ENCODE results near the gene OAS2.

Gene OAS2, protein sequence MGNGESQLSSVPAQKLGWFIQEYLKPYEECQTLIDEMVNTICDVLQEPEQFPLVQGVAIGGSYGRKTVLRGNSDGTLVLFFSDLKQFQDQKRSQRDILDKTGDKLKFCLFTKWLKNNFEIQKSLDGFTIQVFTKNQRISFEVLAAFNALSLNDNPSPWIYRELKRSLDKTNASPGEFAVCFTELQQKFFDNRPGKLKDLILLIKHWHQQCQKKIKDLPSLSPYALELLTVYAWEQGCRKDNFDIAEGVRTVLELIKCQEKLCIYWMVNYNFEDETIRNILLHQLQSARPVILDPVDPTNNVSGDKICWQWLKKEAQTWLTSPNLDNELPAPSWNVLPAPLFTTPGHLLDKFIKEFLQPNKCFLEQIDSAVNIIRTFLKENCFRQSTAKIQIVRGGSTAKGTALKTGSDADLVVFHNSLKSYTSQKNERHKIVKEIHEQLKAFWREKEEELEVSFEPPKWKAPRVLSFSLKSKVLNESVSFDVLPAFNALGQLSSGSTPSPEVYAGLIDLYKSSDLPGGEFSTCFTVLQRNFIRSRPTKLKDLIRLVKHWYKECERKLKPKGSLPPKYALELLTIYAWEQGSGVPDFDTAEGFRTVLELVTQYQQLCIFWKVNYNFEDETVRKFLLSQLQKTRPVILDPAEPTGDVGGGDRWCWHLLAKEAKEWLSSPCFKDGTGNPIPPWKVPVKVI

GRCh38 chr12:112978163-112979040, at the start of gene OAS2:
TSS of gene OAS2 (plus strand) at chr12:112978519. CDS start at chr12:112978609, 90 bp downstream.
- peak; percentile 84 for DNase-seq (ENCODE audit: low spot score)

GRCh38 chr12:112928978-112929377, 49.3 kb upstream of the OAS2 start:
- no peak for DNase-seq (ENCODE audit: low spot score)

GRCh38 chr12:112929715-112930114, 48.6 kb upstream of the OAS2 start:
- DNase-seq (ENCODE audit: low spot score): no peak

DNA sequence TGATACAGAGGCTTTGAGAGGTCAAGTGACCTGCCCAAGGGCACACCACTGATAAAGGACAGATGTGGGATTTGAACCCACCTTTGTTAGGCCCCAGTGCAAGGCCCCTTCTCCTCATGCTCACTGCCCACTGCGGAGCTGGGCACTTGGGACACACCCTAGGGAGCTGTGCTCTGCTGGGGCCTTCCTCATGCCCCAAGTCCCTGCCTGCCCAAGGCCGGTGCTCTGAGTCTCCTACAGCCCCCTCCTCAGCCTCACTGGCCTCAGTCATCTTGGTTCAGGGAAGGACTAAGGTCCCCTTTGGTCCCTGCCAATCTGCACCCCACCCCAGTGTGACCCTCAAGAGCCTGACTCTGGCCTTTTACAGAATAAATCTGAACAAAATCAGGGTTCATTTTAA, 48.0 kb upstream of the OAS2 start:
- no peak for DNase-seq (ENCODE audit: low spot score)

- DNase-seq (ENCODE audit: low spot score): no peak
Measured at GRCh38 chr12:112932485-112933128, 45.7 kb upstream of the OAS2 start.

DNA sequence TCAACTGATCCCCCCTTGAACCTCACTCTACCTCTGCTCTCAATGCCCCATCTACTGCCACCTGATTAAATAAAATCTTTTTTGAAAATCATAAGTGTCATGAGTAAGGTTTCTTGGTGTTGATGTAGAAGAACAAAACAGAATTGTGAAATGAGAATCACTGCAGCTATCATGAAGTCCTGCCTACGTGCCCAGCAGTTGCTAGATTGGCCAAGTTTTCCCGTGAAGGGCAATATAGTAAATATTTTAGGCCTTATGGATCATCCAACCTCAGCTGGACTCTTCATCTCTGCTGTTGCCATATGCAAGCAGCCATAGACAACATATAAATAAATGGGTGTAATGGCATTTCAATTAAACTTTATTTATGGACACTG, 45.2 kb upstream of the OAS2 start:
- DNase-seq (ENCODE audit: low spot score): no peak

DNA sequence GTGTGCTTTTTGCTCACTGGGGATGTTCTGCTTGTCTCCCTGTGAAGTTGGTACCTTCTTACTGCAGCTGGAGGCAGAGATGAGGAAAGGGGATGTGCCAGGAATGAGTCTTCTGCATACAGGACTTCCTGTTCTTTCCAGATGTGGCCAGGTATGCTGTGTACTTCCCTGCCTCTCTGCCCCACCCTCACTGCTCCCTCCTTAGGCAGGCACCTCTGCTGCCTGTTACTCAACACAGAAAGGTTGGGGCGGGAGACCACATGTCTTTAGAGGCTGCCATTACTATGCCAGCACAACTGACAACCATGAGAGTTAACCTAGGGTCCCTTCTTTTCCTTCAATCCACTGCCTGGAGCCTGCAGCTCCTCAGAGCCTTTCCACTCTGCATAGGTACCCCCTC, 42.1 kb upstream of the OAS2 start:
- no peak for DNase-seq (ENCODE audit: low spot score)

- no peak for DNase-seq (ENCODE audit: low spot score)
Measured at GRCh38 chr12:112936927-112937326, 41.4 kb upstream of the OAS2 start.

DNA sequence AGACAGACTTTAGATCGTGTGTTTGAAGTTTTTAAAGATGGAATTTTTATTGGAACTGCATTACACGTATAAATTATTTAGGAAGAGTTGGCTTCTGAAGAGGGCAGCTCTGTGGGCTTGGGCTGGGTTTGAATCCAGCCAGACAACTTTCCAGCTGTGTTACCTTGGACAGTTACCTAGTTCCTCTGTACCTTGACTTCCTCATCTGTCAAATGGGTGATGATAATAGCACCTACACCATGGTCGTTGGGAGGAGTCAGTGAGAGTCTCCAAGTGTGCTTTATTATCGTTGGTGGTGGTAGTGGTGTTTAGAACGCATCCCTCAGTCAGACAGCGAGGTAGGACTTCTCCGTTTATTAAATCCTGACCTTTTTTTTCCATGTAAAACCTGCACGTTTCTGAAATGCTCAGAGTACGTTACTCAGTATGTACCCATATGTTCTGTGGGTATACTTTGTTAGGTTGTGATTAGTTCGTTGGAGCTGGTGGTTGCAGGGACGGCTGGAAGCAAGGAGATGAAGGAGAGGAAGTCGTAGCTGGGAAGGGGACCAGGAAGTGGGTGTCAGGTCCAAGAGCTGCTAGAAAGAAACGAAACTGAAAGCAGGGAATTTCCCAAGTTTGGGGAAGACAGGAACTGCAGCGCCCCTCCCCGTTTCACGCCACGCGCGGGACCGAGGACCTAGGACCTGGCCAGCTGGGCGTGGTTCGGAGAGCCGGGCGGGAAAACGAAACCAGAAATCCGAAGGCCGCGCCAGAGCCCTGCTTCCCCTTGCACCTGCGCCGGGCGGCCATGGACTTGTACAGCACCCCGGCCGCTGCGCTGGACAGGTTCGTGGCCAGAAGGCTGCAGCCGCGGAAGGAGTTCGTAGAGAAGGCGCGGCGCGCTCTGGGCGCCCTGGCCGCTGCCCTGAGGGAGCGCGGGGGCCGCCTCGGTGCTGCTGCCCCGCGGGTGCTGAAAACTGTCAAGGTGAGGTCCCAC, 40.3 kb upstream of the OAS2 start, which contains the start of gene OAS3:
OAS3 (plus strand) TSS at position 734 of the 979 bp plus-strand sequence; CDS start at position 791, 57 bp downstream.
- peak; percentile 85 for DNase-seq (ENCODE audit: low spot score)

- no peak for DNase-seq (ENCODE audit: low spot score)
Measured at GRCh38 chr12:112938751-112939150, 39.6 kb upstream of the OAS2 start.

DNA sequence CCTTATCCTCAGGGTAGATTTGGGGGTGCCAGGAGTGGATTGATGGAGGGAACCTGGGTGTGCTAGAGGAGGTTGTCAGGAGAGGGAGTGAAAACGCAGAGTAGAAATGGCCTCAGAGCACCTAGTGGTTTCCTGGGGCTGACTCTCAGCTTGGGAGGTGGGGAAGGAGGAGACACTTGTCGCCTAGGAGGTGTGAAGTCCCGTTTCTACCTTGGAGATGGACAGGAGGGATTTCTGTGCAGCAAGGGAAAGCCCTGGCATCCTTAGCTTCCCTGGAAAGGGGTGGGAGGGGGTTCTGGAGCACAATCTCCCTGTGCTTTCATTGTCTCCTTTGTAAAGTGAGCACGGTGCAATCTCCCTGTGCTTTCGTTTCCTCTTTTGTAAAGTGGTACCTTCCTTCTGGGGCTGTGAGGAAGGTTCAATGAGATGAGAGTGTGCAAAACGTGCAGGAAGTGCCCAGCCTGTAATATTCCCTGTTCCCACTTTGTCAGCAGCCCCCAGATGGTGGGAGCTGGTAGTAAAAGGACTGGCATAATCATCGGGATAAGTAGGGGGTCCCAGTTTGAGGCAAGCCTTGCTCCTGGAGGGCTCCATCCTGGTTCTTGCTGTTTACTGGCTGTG, 38.4 kb upstream of the OAS2 start:
- no peak for DNase-seq (ENCODE audit: low spot score)

DNA sequence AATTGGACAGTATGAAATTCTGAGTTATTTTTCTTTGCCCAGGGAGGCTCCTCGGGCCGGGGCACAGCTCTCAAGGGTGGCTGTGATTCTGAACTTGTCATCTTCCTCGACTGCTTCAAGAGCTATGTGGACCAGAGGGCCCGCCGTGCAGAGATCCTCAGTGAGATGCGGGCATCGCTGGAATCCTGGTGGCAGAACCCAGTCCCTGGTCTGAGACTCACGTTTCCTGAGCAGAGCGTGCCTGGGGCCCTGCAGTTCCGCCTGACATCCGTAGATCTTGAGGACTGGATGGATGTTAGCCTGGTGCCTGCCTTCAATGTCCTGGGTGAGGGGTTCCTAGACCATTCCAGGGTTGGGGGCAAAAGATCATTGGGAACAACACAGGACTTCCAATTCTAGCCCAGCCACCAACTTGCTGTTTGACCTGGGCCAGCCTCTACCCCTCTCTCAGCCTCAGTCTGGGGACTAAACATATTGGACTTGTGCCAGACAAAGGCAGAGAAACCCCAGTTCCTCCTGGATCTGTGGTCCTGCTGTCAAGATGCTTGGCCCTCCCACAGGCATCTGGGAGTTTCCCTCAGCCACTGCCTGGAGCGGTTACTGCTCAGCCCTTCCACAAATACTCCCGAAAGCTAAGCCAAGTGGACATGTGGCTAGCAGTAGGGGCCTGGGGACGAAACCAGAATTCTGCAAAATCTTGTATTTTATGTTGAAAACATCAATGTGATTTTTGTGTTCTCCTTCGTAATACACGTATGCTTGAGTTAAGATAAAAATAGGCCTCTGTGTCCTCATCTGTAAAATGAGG, 36.6 kb upstream of the OAS2 start:
- no peak for DNase-seq (ENCODE audit: low spot score)

GRCh38 chr12:112942572-112942971, 35.7 kb upstream of the OAS2 start:
- no peak for DNase-seq (ENCODE audit: low spot score)

- peak; percentile 34 for DNase-seq (ENCODE audit: low spot score)
Measured at GRCh38 chr12:112944024-112944690, 34.2 kb upstream of the OAS2 start.

- DNase-seq (ENCODE audit: low spot score): no peak
Measured at GRCh38 chr12:112945515-112945914, 32.8 kb upstream of the OAS2 start.

DNA sequence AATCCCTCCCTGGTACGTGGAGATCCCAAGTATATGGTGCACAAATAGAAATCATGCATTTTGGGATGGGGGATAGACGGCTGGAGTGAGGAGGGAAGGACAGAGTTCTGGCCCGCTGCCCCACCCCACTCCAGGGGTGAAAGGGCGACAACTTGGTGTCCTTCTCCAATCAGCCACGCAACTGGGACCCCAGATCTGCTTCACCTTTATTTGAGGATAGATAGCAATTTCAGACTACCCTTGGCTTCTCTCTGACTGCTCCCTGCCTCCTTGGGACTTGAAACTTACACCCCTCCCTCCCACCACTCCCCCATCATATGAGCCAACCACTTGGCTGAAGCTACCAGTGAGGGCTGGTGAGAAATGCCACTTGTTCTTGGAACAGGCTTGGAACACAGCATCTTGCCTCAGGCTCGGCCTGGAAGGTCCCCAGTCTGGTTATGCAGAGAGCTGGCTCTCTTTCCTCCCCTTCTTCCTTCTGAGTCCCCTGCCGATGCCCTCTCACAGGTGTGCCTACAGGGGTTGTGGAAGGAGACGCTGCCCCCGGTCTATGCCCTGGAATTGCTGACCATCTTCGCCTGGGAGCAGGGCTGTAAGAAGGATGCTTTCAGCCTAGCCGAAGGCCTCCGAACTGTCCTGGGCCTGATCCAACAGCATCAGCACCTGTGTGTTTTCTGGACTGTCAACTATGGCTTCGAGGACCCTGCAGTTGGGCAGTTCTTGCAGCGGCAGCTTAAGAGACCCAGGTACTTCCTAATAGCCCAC, 31.9 kb upstream of the OAS2 start:
- no peak for DNase-seq (ENCODE audit: low spot score)

DNA sequence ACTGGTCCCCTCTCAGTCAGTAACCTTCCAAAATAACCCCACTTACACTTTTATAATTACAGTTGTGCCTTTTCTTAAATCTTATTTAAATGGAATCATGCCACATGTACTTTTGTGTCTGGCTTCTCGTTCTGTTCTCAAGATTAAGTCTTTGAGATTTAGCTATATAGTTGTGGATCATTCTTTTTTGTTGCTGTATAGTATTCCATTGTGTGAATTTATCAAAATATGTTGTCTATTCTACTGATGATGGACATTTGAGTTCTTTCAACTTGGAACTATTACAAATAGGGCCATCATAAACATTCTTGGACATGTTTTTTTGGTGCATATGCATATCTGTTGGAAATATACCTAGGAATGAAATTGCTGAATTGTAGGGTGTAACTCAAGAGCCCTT, 31.0 kb upstream of the OAS2 start:
- no peak for DNase-seq (ENCODE audit: low spot score)

DNA sequence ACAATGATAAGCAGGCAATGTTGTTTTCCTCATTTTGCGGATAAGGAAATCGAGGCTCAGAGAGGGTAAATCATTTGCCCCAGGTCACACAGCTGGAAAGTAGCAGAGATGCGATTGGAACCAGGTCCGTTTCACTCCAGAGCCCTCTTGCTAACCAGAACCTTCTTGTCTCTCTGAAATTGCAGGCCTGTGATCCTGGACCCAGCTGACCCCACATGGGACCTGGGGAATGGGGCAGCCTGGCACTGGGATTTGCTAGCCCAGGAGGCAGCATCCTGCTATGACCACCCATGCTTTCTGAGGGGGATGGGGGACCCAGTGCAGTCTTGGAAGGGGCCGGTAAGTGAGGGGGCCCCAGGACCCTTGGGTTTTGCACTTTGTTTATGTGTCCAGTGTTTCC, 30.6 kb upstream of the OAS2 start:
- DNase-seq (ENCODE audit: low spot score): no peak
